ENCODE measurements around the gene CA12.

CA12 gene

DNA sequence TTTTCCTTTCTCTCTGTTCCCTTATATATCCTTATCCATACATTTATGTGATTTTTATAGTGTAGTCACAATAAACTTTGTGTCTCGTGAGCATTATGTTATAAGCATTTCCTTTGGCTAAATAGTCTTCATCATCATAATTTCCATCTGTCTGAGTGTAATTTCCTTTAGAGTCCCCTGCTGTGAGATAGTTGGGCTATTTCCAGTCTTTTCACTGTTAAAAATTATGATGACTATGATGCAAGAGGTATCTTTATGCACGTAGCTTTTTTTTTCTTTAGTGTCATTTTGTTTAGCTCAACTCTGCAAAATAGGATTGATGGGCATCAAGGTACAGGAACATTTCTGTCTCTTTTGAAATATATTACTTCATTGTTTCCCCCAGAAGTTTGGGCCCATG, 26.9 kb upstream of the CA12 start:
- TF ChIP-seq, protein P1, sequence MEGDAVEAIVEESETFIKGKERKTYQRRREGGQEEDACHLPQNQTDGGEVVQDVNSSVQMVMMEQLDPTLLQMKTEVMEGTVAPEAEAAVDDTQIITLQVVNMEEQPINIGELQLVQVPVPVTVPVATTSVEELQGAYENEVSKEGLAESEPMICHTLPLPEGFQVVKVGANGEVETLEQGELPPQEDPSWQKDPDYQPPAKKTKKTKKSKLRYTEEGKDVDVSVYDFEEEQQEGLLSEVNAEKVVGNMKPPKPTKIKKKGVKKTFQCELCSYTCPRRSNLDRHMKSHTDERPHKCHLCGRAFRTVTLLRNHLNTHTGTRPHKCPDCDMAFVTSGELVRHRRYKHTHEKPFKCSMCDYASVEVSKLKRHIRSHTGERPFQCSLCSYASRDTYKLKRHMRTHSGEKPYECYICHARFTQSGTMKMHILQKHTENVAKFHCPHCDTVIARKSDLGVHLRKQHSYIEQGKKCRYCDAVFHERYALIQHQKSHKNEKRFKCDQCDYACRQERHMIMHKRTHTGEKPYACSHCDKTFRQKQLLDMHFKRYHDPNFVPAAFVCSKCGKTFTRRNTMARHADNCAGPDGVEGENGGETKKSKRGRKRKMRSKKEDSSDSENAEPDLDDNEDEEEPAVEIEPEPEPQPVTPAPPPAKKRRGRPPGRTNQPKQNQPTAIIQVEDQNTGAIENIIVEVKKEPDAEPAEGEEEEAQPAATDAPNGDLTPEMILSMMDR (IDR thresholded peaks at IDR 0.05; ENCODE audit: extremely low read depth, missing control alignments) = no peak
- DNase-seq (ENCODE audit: low spot score) = no peak

DNA sequence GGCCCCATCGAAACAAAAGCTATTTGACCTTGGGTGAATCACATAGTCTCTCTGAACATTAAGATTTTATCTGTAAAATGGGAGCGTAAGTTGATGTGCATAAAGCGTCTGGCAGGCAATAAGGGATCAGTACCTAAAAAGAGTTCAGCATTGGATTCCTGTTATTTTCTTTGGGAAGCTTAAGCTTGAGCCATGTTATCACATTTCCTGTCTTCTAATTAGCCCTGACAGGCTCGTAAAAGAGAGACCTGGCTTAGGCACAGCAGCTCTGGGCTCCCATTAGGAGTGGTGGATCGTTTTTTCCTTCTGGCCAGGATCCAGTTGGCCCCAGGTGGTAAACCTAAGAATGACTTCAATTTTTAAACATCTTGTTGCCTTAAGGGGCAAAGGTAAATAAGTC, 26.0 kb upstream of the CA12 start:
- no peak for DNase-seq (ENCODE audit: low spot score)
- TF ChIP-seq, protein P1 (IDR thresholded peaks at IDR 0.05; ENCODE audit: extremely low read depth, missing control alignments) = no peak

DNA sequence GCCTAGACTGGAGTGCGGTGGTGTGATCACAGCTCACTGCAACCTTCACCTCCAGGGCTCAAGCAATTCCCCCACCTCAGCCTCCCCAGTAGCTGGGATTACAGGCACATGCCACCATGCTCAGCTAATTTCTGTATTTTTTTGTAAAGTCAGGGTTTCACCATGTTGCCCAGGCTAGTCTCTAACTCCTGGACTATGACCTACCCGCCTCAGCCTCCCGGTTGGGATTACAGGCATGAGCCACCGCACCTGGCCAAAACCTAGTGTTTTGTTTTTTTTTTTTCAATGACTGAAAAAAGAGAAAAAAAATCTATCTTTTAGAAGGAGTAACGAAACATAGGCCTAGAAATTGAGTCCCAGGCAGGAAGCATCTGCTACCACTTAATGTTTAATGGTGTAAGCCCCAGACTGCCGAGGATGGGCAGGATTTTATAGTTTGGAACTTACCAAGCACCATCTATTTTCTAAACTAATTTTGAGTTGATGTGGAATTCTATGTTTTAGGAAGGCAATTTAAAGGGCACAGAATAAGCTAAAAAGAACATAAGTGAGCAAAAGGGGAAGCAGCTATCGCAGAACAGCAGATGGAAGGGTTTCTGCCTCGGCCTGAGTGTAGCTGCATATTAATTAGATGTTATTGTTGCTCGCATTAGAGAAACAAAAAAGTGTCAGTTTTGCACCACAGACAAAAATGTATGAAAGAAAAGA, 24.2 kb upstream of the CA12 start:
- no peak for DNase-seq (ENCODE audit: low spot score)
- TF ChIP-seq, protein P1 (IDR thresholded peaks at IDR 0.05; ENCODE audit: extremely low read depth, missing control alignments) = no peak

GRCh38 chr15:63405159-63405558, 23.5 kb upstream of the CA12 start:
- TF ChIP-seq, protein P1 (IDR thresholded peaks at IDR 0.05; ENCODE audit: extremely low read depth, missing control alignments) = no peak
- DNase-seq (ENCODE audit: low spot score) = no peak

DNA sequence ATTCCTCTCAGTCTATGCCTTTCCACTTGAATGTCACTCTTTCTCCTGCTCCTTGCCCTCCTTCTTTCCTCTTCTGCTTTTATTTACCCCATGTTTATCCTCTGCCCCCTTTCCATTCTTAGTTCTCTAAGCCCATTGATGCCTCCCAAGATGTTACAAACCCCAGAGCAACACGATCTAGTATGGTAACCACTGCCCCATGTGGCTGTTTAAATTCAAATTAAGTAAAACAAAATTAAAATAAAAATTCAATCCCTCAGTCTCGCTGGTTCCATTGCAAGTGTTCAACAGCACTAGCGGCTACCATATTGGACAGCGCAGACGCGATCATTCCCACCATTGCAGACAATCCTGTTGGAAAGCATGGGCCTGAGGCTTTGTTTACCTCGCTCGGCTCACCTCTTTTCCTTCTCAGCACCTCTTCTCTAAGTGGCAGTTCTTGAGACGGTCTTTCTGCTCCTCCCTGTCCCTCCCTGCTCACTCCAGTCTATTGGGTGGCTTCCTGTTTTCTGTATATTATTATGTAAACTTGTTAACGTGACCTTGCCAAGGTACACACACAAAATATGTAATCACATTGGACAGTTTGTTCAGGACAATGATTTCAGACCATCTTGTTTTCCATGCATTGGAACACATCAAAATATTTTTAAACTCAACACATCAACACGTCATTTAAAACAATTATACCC, 21.8 kb upstream of the CA12 start:
- no peak for DNase-seq (ENCODE audit: low spot score)
- TF ChIP-seq, protein P1 (IDR thresholded peaks at IDR 0.05; ENCODE audit: extremely low read depth, missing control alignments) = no peak

DNA sequence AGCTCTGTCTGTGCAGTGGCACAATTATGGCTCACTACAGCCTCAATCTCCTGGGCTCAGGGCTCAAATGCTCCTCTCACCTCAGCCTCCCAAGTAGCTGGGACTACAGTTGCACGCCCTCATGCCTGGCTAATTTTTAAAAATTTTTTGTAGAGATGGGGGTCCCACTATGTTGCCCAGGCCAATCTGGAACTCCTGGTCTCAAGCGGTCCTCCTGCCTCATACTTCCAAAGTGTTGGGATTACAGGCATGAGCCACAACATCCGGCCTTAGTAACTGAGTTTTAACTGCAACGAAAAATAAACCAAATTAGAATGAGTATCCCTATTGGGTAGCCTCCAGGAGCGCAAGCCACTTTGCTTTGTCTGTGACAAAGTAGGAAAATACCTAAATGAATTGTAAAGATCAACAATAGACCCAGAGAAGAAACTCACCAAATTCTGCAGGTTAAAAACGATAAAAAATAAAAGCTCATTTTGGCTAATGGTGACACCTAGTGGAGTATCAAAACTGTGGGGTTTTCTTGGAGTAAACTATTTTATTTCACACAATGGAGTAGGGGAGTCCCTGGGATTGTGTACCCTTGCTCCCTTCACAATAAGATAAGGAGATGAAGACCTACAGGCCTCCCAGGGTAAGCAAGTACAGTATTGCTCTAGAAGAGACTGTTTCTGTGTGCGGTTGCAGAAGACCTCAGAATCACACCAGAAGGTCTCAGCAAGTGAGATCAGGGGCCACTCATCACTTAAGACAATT, 21.0 kb upstream of the CA12 start:
- DNase-seq (ENCODE audit: low spot score) = peak; percentile 54
- TF ChIP-seq, protein P1 (IDR thresholded peaks at IDR 0.05; ENCODE audit: extremely low read depth, missing control alignments) = peak; percentile 36

Measured in GM20000 (cell line).